H1 (cell line): ENCODE results near the gene MGAT5B. TPM values are rescaled to one million over a fixed set of nuclear protein-coding genes. Genes with fewer than 3 reads are reported as not detected.

Experiments
- CBX5 ChIP-seq: fragments of 300-800, 300-1000 bp; sonication (generic); IDR thresholded peaks from 2 replicates; pipeline ENCODE4 v1.7.1; 2016; ENCODE audit warnings: antibody characterized with exemption, low read length, low read depth
- CHD2 ChIP-seq: IDR thresholded peaks from 2 replicates; pipeline ENCODE4 v1.6.1; 2012; ENCODE audit warnings: low read length, improper control_type of control experiment
- FOSL1 ChIP-seq: IDR thresholded peaks from 2 replicates; pipeline ENCODE4 v1.6.1; 2011; ENCODE audit warnings: mild to moderate bottlenecking, low read depth, low read length, moderate library complexity; ENCODE audit not compliant: insufficient read depth
- SRF ChIP-seq: IDR thresholded peaks from 2 replicates; pipeline ENCODE4 v1.6.1; 2011; ENCODE audit warnings: mild to moderate bottlenecking, low read depth, low read length, moderate library complexity
- polyA plus RNA-seq, 7 experiments: library from polyadenylated mRNA; depleted of rRNA in 3 of 7; stranded (reverse) in 5 of 7; unstranded in 2 of 7; fragments of >200 nt in 5 of 7; fragments of 200-250 nt in 2 of 7; gene quantifications; 1 replicate in 5 of 7; 2 replicates in 1 of 7; 4 replicates in 1 of 7; pipeline versions ENCODE4 v1.2.1 to v1.2.3, GENCODE V29; 2011 to 2013; ENCODE audit warnings: missing spikeins in 2 of 7, mixed read lengths in 2 of 7
- total RNA-seq: library from RNA; stranded (reverse); fragmentation: NEBNext Ultra II Directional; extraction: Animal tissue kit (Norgen Biotek cat#: 25700); gene quantifications from 2 replicates; pipeline ENCODE4 v1.2.1, GENCODE V29; 2021

MGAT5B gene
- total and polyA plus RNA-seq, 2 of the 8 experiments (the other 6 are each of a cell fraction or from before 2014, with no cell fraction given) = 7.9 to 8.2 TPM

DNA sequence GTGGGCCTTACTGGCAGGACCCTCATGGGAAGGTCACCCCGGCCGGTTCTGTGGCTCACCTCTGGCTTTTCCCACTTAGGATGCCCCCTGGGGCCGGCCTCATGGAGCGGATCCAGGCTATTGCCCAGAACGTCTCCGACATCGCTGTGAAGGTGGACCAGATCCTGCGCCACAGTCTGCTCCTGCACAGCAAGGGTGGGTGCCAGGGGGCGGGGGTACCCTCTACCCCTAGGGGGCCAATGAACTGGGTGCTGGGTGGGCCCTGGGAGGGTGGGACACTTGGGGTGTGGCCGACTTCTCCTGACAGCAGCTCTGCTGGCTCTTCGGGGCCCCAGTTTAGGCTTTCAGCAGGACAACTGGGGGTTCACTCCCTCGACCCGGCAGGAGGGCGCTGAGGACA is 34.3 kb downstream of the MGAT5B start (continued):
- TF ChIP-seq CHD2 = no peak
- TF ChIP-seq FOSL1 = no peak
- no peak for TF ChIP-seq CBX5
- no peak for TF ChIP-seq SRF
